NCI-H1436 (cell line): ENCODE measurements around the gene POLR2H.

Experiments used
- DNase-seq: peaks from one replicate; lab custom pipeline; 2025; lab: John Stamatoyannopoulos, UW

POLR2H gene

GRCh38 chr3:184352149-184352785, 9.2 kb upstream of the POLR2H start:
- no peak for DNase-seq

- no peak for DNase-seq
Measured at GRCh38 chr3:184352897-184353545, 8.5 kb upstream of the POLR2H start.

GRCh38 chr3:184353546-184353941, 8.0 kb upstream of the POLR2H start:
- DNase-seq: no peak

- DNase-seq: peak; percentile 63
Measured at GRCh38 chr3:184354121-184354728, 7.3 kb upstream of the POLR2H start.

GRCh38 chr3:184354754-184355153, 6.8 kb upstream of the POLR2H start:
- DNase-seq: no peak

GRCh38 chr3:184355261-184356040, 6.1 kb upstream of the POLR2H start:
- no peak for DNase-seq

- no peak for DNase-seq
Measured at GRCh38 chr3:184357248-184358123, 4.0 kb upstream of the POLR2H start.

GRCh38 chr3:184358124-184358767, 3.3 kb upstream of the POLR2H start:
- DNase-seq: no peak

GRCh38 chr3:184358921-184359350, 2.6 kb upstream of the POLR2H start:
- no peak for DNase-seq

GRCh38 chr3:184359610-184360009, 1.9 kb upstream of the POLR2H start:
- no peak for DNase-seq

GRCh38 chr3:184360070-184360928, 1.2 kb upstream of the POLR2H start:
- no peak for DNase-seq

GRCh38 chr3:184360929-184361531, 480 bp upstream of the POLR2H start:
- no peak for DNase-seq

GRCh38 chr3:184361932-184362667, 590 bp downstream of the POLR2H start:
- peak; percentile 86 for DNase-seq

- DNase-seq: peak; percentile 100
Measured at GRCh38 chr3:184362668-184363546, 1.4 kb downstream of the POLR2H start.

- DNase-seq: no peak
Measured at GRCh38 chr3:184366619-184367289, 5.2 kb downstream of the POLR2H start.

- no peak for DNase-seq
Measured at GRCh38 chr3:184368116-184368515, 6.6 kb downstream of the POLR2H start.

- DNase-seq: no peak
Measured at GRCh38 chr3:184368586-184369183, 7.2 kb downstream of the POLR2H start.
